ENCODE data around the gene PPIA. TPM values are rescaled to one million over a fixed set of nuclear protein-coding genes. Genes with fewer than 3 reads are reported as not detected.
"Not testable (repeated sequence)": the region's sequence is repeated elsewhere in the genome, so short reads cannot be mapped to it uniquely, and the experiment has no call there.

Gene PPIA
- total RNA-seq, 1 experiment from 2014 or later, result 2,409 TPM

DNA sequence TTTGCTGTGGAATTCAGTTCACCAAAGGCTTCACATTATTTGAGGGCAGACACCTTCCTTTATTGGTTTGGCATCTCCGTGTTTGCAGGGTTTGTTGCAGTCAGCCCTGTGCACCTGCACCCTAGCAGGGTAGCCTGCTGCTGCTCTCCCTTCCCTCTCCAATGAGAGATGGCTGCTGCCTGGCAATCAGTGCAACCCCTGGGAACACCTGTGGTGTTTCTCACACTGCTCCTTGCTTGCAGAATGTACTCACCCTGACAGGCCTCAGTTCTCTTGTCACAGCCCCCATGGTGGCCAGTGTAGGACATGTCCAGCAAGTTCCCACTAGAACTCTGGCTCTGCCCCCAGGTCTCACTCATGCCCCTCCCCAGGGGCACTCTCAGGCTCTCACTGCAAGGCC, 12.1 kb upstream of the PPIA start:
- Mint-ChIP-seq H3K4me1 (0 out of 4 replicates have a peak, but pooled peaks cover 0 to 3% of the 10 kb centered on the region in 2 experiments), H3K27me3 (ENCODE audit: low read depth) (peaks cover 14% of the 10 kb centered on the region), H3K27ac (no peak overlapping the region), H3K36me3 (ENCODE audit: insufficient read depth in 1 of 3, low read depth in 3 of 3) (peaks cover 0 to 6% (median 0%) of the 10 kb centered on the region in 3 experiments; a peak in 2 of 7 replicates), H3K9me3 (peaks cover 15 to 17% of the 10 kb centered on the region in 2 experiments), H3K4me3 (no peak overlapping the region)
- Histone ChIP-seq H2BK120ac (ENCODE audit: low read depth, low read length, poor library complexity, severe bottlenecking) (no peak overlapping the region), H3K23me2 (ENCODE audit: insufficient read length, low read depth, low read length, poor library complexity, severe bottlenecking) (no peaks in the 10 kb centered on the region), H3K4me2 (ENCODE audit: insufficient read depth, insufficient read length, low read length) (no peak overlapping the region), H3K79me1 (ENCODE audit: insufficient read depth, low read depth, low read length, poor library complexity, severe bottlenecking) (no peaks in the 10 kb centered on the region), H2AFZ (ENCODE audit: low read length) (no peak overlapping the region), H4K5ac (ENCODE audit: insufficient read length, low read depth, low read length) (no peak overlapping the region), H3K27ac (ENCODE audit: insufficient read length, low read depth, low read length) (no peak overlapping the region), H3T11ph (ENCODE audit: low read length) (no peak overlapping the region), H2BK5ac (ENCODE audit: insufficient read length, low read length) (no peak overlapping the region), H4K8ac (replicated peaks; ENCODE audit: insufficient read length, low read depth, low read length) (no peak overlapping the region), H4K20me1 (ENCODE audit: control insufficient read depth, insufficient read depth, insufficient read length) (no peaks in the 10 kb centered on the region), H2BK20ac (ENCODE audit: low read depth, low read length, poor library complexity, severe bottlenecking) (no peak overlapping the region), H3K14ac (ENCODE audit: insufficient read depth, low read length) (no peak overlapping the region; the same call in 1 of the 2 replicates), H3K18ac (ENCODE audit: insufficient read length, low read depth, low read length) (no peak overlapping the region), H3K9ac (ENCODE audit: extremely low read depth, insufficient read length, low read length) (no peak overlapping the region), H3K79me2 (ENCODE audit: insufficient read depth, low read length) (no peaks in the 10 kb centered on the region), H2BK12ac (ENCODE audit: insufficient read length, low read depth, low read length) (no peak overlapping the region), H3K4ac (ENCODE audit: low read depth, low read length) (no peak overlapping the region), H4K91ac (ENCODE audit: insufficient read length, low read depth, low read length) (no peak overlapping the region), H3K23ac (ENCODE audit: insufficient read length, low read depth, low read length) (no peak overlapping the region), H3K9me3 (ENCODE audit: control insufficient read depth, low read depth, low read length) (no peaks in the 10 kb centered on the region), H3K27me3 (ENCODE audit: insufficient read depth, low read length) (no peaks in the 10 kb centered on the region), H2BK15ac (ENCODE audit: low read depth, low read length) (no peak overlapping the region), H3K4me1 (ENCODE audit: insufficient read depth, low read length) (no peaks in the 10 kb centered on the region), H2AK5ac (ENCODE audit: insufficient read length, low read length) (no peak overlapping the region), H3K56ac (ENCODE audit: insufficient read length, low read depth, low read length) (no peak overlapping the region)
- TF ChIP-seq CTCF (conservative IDR thresholded peaks at IDR 0.05), result no peak
- WGBS (ENCODE audit: extremely low coverage, insufficient read length, low lambda C conversion rate), result no CpG with 5 or more reads among the region's 1 CpG
- DNase-seq, result no peak

GRCh38 chr7:44785218-44785617, 11.3 kb upstream of the PPIA start:
- H3K4me2 ChIP-seq (ENCODE audit: insufficient read depth, insufficient read length, low read length); H3K79me2 ChIP-seq (ENCODE audit: insufficient read depth, low read length); H3K9ac ChIP-seq (ENCODE audit: extremely low read depth, insufficient read length, low read length); H3K14ac ChIP-seq (ENCODE audit: insufficient read depth, low read length); H3K9me3 ChIP-seq (ENCODE audit: control insufficient read depth, low read depth, low read length); H3K23me2 ChIP-seq (ENCODE audit: insufficient read length, low read depth, low read length, poor library complexity, severe bottlenecking); H3K4me3 Mint-ChIP-seq; H4K91ac ChIP-seq (ENCODE audit: insufficient read length, low read depth, low read length); H3K18ac ChIP-seq (ENCODE audit: insufficient read length, low read depth, low read length); H3K4me1 ChIP-seq (ENCODE audit: insufficient read depth, low read length); H3K79me1 ChIP-seq (ENCODE audit: insufficient read depth, low read depth, low read length, poor library complexity, severe bottlenecking); H4K20me1 ChIP-seq (ENCODE audit: control insufficient read depth, insufficient read depth, insufficient read length); H2BK120ac ChIP-seq (ENCODE audit: low read depth, low read length, poor library complexity, severe bottlenecking); H2BK5ac ChIP-seq (ENCODE audit: insufficient read length, low read length); H3K36me3 Mint-ChIP-seq (ENCODE audit: insufficient read depth in 1 of 3, low read depth in 3 of 3); H3K4ac ChIP-seq (ENCODE audit: low read depth, low read length); H3K4me1 Mint-ChIP-seq; H2BK12ac ChIP-seq (ENCODE audit: insufficient read length, low read depth, low read length); DNase-seq; H2BK15ac ChIP-seq (ENCODE audit: low read depth, low read length); H3K27me3 ChIP-seq (ENCODE audit: insufficient read depth, low read length); H3K27ac Mint-ChIP-seq; H2AK5ac ChIP-seq (ENCODE audit: insufficient read length, low read length); H2BK20ac ChIP-seq (ENCODE audit: low read depth, low read length, poor library complexity, severe bottlenecking); H3K23ac ChIP-seq (ENCODE audit: insufficient read length, low read depth, low read length); H2AFZ ChIP-seq (ENCODE audit: low read length); H3K56ac ChIP-seq (ENCODE audit: insufficient read length, low read depth, low read length); H3T11ph ChIP-seq (ENCODE audit: low read length); H4K5ac ChIP-seq (ENCODE audit: insufficient read length, low read depth, low read length); H3K27ac ChIP-seq (ENCODE audit: insufficient read length, low read depth, low read length); H4K8ac ChIP-seq (replicated peaks; ENCODE audit: insufficient read length, low read depth, low read length): not testable (repeated sequence)
- peaks cover 14% of the 10 kb centered on the region for H3K27me3 Mint-ChIP-seq (ENCODE audit: low read depth)
- WGBS (ENCODE audit: extremely low coverage, insufficient read length, low lambda C conversion rate), result no CpG with 5 or more reads among the region's 3 CpGs
- peaks cover 15 to 17% of the 10 kb centered on the region in 2 experiments for H3K9me3 Mint-ChIP-seq

All from H9 (cell line).